K562 (cell line): ENCODE results near the gene COQ8B.

ENCODE experiments used
- CBX5 ChIP-seq: IDR thresholded peaks from 2 replicates; pipeline ENCODE4 v1.6.1; 2014; ENCODE audit warnings: low read depth, borderline replicate concordance
- FOXJ3 ChIP-seq: sonication (generic); formaldehyde crosslinking; IDR thresholded peaks from 2 replicates; pipeline ENCODE4 v1.4.0; 2020; ENCODE audit warnings: mild to moderate bottlenecking, missing genetic modification reagents
- HDAC2 ChIP-seq: fragments of 450-650 bp; IDR thresholded peaks from 2 replicates; pipeline ENCODE4 v1.6.1; 2016; ENCODE audit warnings: mild to moderate bottlenecking
- RFX5 ChIP-seq: IDR thresholded peaks from 2 replicates; pipeline ENCODE4 v1.6.1; 2011; ENCODE audit warnings: low read depth, mild to moderate bottlenecking, improper control_type of control experiment, low read length
- SPI1 ChIP-seq: IDR thresholded peaks from 2 replicates; pipeline ENCODE4 v1.6.1; 2011; ENCODE audit warnings: low read depth, low read length, control low read depth, borderline replicate concordance
- TCF7L2 ChIP-seq: fragments of 150-350 bp; IDR thresholded peaks from 2 replicates; pipeline ENCODE4 v1.6.1; 2016; ENCODE audit warnings: low read depth, mild to moderate bottlenecking, low read length, moderate library complexity
- ZNF445 ChIP-seq: fragments of 250-450 bp; sonication (Bioruptor Pico); IDR thresholded peaks from 2 replicates; pipeline ENCODE4 v1.4.0; 2020; ENCODE audit warnings: low read depth, mild to moderate bottlenecking, moderate library complexity
- ZNF639 ChIP-seq, 2 experiments: fragments of 200-800 bp in 1 of 2; sonication (Bioruptor generic) in 1 of 2; sonication (generic) in 1 of 2; formaldehyde crosslinking in 1 of 2; IDR thresholded peaks in 1 of 2; conservative IDR thresholded peaks in 1 of 2; 2 replicates each; pipeline versions ENCODE4 v1.5.0 to v1.6.1; 2016 to 2020; ENCODE audit warnings: missing compliant biosample characterization in 1 of 2, missing genetic modification characterization in 1 of 2, missing genetic modification reagents in 1 of 2
- TF ChIP-seq, protein P1 (sequence below): fragments of 250-450 bp; sonication (Bioruptor Pico); IDR thresholded peaks from 2 replicates; pipeline ENCODE4 v1.5.0; 2021
- TF ChIP-seq, protein P2 (sequence below), 3 experiments: IDR thresholded peaks in 2 of 3; conservative IDR thresholded peaks in 1 of 3; 2 replicates each; pipeline ENCODE4 v1.5.1; 2011 to 2012; ENCODE audit warnings: low read length in 3 of 3, mild to moderate bottlenecking in 3 of 3, control low read depth in 2 of 3, improper control_type of control experiment in 1 of 3, inconsistent platforms in 1 of 3, low read depth in 1 of 3, mixed read lengths in 1 of 3, moderate library complexity in 1 of 3; ENCODE audit not compliant: insufficient read depth in 2 of 3

DNA sequence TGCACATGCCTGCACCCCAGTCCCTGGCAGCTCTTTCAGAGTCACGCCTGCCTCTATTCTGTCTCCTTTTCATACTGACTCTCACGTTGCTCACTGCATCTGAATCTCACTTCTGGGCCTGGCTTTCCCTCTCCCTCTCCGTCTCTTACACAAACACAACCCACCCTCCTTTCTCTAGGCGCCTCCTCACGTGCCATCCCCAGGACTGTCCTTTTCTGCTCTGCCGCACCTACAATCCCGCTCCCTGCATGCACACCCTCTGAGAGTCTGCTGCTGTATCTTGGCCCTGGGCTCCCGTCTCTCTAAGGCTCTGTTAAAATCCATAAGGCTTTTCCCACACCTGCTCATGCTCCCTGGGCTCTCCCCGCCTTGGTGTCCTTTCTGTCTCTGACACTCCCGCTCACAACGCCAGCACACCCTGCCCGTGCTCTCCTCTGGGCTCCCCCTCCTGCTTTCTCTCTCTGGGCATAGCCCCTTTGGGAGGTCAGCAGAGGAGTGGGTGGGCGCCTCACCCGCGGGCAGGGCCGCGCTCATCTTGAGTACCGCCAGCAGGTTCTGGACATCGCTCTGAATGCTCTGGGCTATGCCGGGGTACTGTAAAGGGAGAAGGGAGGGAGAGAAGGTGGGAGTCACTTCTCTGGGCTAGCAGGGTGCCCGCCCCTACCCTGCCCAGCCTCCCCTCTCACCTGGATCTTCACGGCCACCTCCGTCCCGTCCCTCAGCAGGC, 13.5 kb downstream of the COQ8B start:
- TF ChIP-seq TCF7L2 (no peak), HDAC2 (no peak), FOXJ3 (CRISPR knock-in tag) (no peak), ZNF639 (CRISPR knock-in tag; conservative IDR thresholded peaks at IDR 0.05 in 1 of 2, IDR thresholded peaks at IDR 0.05 in 1 of 2) (no peak), SPI1 (no peak), RFX5 (no peak), CBX5 (no peak), ZNF445 (CRISPR knock-in tag) (no peak)
- TF ChIP-seq, protein P1, sequence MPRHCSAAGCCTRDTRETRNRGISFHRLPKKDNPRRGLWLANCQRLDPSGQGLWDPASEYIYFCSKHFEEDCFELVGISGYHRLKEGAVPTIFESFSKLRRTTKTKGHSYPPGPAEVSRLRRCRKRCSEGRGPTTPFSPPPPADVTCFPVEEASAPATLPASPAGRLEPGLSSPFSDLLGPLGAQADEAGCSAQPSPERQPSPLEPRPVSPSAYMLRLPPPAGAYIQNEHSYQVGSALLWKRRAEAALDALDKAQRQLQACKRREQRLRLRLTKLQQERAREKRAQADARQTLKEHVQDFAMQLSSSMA (CRISPR knock-in tag): no peak
- TF ChIP-seq, protein P2, sequence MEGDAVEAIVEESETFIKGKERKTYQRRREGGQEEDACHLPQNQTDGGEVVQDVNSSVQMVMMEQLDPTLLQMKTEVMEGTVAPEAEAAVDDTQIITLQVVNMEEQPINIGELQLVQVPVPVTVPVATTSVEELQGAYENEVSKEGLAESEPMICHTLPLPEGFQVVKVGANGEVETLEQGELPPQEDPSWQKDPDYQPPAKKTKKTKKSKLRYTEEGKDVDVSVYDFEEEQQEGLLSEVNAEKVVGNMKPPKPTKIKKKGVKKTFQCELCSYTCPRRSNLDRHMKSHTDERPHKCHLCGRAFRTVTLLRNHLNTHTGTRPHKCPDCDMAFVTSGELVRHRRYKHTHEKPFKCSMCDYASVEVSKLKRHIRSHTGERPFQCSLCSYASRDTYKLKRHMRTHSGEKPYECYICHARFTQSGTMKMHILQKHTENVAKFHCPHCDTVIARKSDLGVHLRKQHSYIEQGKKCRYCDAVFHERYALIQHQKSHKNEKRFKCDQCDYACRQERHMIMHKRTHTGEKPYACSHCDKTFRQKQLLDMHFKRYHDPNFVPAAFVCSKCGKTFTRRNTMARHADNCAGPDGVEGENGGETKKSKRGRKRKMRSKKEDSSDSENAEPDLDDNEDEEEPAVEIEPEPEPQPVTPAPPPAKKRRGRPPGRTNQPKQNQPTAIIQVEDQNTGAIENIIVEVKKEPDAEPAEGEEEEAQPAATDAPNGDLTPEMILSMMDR (IDR thresholded peaks at IDR 0.05 in 2 of 3, conservative IDR thresholded peaks at IDR 0.05 in 1 of 3; ENCODE audit: insufficient read depth in 2 of 3, low read depth in 1 of 3, low read length in 3 of 3): no peak
